ENCODE results near the gene LRRC4.

LRRC4 gene

GRCh38 chr7:128032605-128033235 is 1.5 kb upstream of the LRRC4 start:
- in situ Hi-C loops (cut with MboI; ENCODE audit: low sequenced_read_pairs), result no loop called here

- in situ Hi-C loops (cut with MboI; ENCODE audit: low sequenced_read_pairs), result no loop called here
Measured at GRCh38 chr7:128031901-128032604, 816 bp upstream of the LRRC4 start.

DNA sequence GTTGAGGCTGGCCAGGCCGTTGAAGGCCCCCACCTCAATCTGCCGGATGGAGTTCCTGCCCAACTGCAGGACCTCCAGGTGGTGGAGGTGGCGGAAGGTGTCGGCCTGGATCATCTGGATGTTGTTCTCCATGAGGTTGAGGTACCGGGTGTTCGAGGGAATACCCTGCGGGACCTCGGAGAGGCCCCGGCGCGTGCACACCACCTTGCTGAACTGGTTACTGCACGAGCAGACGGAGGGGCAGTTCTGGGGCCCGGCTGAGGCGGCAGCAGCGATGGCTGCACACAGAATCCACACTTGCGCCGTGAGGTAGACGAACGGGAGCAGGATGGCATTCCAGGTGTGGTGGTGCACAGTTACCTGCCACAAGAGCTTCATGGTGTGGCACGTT is 979 bp downstream of the LRRC4 start:
- in situ Hi-C loops (cut with MboI; ENCODE audit: low sequenced_read_pairs), result no loop called here

GRCh38 chr7:128029405-128029995 is 1.7 kb downstream of the LRRC4 start:
- in situ Hi-C loops (cut with MboI; ENCODE audit: low sequenced_read_pairs), result no loop called here

- in situ Hi-C loops (cut with MboI; ENCODE audit: low sequenced_read_pairs), result no loop called here
Measured at GRCh38 chr7:128027485-128027980, 3.7 kb downstream of the LRRC4 start.

- in situ Hi-C loops (cut with MboI; ENCODE audit: low sequenced_read_pairs), result no loop called here
Measured at GRCh38 chr7:128026551-128026950, 4.7 kb downstream of the LRRC4 start.

DNA sequence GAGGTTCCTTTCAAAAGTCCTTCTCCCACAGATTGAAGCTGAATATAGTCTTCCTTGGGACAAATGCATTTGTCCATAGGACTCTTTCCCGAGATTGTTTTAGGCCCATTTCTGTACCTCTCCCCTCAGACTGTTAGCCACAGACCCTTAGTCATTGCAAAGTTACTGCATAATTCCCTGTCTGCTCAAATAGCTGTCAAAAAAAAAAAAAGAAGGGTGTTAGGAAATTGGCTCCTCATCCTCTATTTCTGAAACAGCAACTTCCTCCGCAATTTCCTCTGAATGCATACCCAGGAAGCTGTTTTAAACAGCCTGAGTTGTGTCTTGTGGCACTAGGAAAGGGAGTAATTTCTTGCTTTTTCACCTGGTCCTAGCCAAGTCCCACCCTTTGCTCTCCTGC is 5.4 kb downstream of the LRRC4 start:
- in situ Hi-C loops (cut with MboI; ENCODE audit: low sequenced_read_pairs), result no loop called here

DNA sequence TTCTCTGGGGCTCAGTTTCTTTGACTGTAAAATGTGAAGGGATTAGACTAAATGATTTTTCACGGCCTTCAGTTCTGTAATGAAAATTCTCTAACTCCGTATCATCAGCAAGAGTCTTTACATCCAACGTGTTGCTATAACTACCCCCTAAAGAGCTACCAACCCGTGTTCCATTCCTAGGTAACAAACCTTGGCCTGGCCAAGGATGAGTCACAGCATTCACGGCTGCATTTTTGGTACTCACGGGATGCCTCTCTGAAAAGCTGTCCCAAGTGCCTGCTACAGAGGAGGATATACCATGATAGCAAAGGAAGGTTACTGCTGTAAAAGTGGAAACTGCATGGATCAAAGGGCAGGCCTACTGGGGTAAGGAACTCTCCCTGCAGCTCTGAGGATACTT is 5.9 kb downstream of the LRRC4 start:
- in situ Hi-C loops (cut with MboI; ENCODE audit: low sequenced_read_pairs), result no loop called here

- in situ Hi-C loops (cut with MboI; ENCODE audit: low sequenced_read_pairs), result no loop called here
Measured at GRCh38 chr7:128024151-128024550, 7.1 kb downstream of the LRRC4 start.

GRCh38 chr7:128022631-128023532 is 8.4 kb downstream of the LRRC4 start:
- in situ Hi-C loops (cut with MboI; ENCODE audit: low sequenced_read_pairs), result no loop called here

DNA sequence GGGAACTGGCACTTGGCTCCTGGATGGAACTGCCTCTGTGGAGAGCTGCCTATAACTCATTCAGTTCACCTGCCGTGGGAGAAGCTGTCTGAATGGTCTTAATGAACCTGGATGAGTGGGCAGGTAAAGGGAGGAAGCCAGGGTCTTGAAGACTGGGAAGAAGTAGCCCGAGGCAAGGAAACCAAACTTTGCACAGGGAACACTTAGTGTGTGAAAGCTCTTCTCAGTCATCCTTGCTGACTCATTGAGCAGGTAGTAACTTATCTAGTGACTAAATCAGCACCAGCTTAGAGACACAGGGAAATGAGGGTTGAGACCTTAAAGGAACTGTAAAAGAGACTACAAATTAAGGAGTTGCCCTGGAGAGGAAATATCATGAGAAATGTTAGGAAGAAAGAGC is 9.9 kb downstream of the LRRC4 start:
- in situ Hi-C loops (cut with MboI; ENCODE audit: low sequenced_read_pairs), result no loop called here

DNA sequence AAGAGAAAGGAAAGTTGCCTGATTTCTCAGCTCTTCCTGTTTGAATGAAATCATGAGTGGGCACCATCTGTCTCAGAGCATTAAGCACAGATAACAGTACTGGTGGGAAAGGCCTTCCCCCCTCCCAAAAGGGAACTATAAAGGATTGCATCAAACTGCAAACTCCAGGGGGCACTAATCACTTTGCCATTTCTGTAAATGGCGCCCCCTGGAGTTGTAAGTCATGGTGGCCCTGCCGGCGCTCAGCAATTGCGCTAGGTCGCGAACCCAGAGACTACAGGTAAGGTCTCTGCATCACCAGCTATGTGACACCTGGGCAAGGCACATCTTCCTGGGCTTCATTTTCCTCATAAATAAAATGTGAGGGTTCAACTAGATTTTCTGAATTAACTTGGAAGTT is 11.1 kb downstream of the LRRC4 start:
- in situ Hi-C loops (cut with MboI; ENCODE audit: low sequenced_read_pairs), result no loop called here

- in situ Hi-C loops (cut with MboI; ENCODE audit: low sequenced_read_pairs), result no loop called here
Measured at GRCh38 chr7:128019288-128019687, 11.9 kb downstream of the LRRC4 start.

- in situ Hi-C loops (cut with MboI; ENCODE audit: low sequenced_read_pairs), result no loop called here
Measured at GRCh38 chr7:128017862-128018845, 13.1 kb downstream of the LRRC4 start.

- in situ Hi-C loops (cut with MboI; ENCODE audit: low sequenced_read_pairs), result no loop called here
Measured at GRCh38 chr7:128017460-128017859, 13.8 kb downstream of the LRRC4 start.

DNA sequence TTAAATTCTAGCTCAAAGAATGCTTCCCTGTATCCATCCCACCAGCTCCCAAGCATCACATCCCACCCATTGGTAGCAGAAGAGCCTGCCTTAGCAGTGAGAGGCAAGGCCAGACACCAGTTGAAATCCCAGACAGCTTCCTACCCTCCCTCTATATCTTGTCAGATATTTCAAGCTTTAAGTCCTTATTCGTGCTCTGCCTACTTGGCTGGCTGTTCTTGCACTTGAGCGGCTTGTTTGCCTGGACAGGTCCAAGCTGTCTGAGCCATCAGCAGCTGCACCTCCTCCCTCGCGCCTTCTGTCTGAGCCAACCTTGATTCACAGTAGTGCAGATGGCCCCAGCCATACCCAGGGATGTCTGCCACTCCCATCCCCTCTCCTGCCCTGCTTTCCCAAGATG is 16.4 kb downstream of the LRRC4 start:
- in situ Hi-C loops (cut with MboI; ENCODE audit: low sequenced_read_pairs), result no loop called here

DNA sequence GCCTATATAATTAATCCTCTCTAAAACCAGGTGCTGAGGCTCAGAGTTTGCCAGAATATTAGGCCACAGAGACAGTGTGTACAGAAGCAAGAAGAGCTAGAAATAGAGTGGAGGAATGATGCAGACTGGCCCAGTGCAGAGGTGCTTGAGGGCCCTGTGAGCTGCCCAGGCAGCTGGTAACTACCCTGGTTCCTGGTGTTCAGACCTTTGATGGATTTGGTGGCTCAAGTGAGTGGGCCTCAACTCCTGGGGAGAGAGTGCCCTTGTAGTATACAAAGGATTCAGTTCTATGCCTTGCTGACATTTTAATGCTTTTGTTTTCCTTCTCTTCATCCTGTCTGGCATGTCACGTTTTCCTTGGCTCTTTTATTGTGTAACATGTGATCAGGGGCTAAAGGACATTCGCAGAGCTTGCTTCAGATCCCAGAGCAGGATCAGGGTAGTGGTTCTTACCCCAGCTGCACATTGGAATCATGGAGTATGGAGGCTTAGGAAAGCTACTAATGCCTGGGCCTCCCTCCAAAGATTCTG is 20.0 kb downstream of the LRRC4 start:
- in situ Hi-C loops (cut with MboI; ENCODE audit: low sequenced_read_pairs), result no loop called here

DNA sequence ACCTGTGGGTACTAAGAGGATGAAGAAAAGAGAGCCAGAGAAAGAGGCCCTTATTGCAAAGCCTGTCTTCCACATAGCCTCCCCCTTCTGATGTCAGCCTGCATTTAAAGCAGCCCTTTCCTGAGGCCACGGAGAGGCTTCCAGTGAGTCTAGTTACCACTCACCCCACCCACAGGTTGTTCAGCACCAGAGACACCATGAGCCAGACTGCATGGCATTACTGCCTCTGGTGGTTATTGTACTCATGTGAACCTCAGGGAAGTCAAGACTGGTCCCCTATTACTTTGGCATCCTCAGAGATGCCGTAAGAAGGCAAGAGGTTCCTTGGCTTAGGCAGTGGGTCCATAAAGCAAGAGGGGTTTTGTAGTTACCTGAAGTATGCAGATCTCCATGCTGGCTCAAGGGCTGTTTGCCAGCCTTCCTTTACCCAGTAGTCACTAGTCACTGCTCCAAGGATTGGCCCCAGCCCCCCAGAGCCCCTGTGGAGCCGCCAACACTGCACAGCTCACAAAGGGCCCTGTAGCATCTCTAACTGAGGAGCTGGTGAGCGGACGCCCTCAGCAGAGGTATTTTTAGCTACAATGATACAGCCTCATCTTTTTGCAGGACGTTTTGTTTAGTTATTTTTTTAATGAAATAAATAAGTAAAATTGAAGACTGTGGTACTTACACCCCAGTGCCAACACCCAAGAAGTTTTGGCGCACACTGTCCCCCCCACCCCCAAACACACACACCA is 20.7 kb downstream of the LRRC4 start:
- in situ Hi-C loops (cut with MboI; ENCODE audit: low sequenced_read_pairs), result no loop called here

- in situ Hi-C loops (cut with MboI; ENCODE audit: low sequenced_read_pairs), result no loop called here
Measured at GRCh38 chr7:128008744-128009143, 22.5 kb downstream of the LRRC4 start.
